Dedifferentiated amniotic fluid mesenchymal stem cell (primary cell): ENCODE measurements around the gene DNAH17.

Experiments used
- DNase-seq: peaks from one replicate; pipeline ENCODE4 v3.0.0-alpha.2; 2016; ENCODE audit errors: extremely low spot score

Gene DNAH17, protein sequence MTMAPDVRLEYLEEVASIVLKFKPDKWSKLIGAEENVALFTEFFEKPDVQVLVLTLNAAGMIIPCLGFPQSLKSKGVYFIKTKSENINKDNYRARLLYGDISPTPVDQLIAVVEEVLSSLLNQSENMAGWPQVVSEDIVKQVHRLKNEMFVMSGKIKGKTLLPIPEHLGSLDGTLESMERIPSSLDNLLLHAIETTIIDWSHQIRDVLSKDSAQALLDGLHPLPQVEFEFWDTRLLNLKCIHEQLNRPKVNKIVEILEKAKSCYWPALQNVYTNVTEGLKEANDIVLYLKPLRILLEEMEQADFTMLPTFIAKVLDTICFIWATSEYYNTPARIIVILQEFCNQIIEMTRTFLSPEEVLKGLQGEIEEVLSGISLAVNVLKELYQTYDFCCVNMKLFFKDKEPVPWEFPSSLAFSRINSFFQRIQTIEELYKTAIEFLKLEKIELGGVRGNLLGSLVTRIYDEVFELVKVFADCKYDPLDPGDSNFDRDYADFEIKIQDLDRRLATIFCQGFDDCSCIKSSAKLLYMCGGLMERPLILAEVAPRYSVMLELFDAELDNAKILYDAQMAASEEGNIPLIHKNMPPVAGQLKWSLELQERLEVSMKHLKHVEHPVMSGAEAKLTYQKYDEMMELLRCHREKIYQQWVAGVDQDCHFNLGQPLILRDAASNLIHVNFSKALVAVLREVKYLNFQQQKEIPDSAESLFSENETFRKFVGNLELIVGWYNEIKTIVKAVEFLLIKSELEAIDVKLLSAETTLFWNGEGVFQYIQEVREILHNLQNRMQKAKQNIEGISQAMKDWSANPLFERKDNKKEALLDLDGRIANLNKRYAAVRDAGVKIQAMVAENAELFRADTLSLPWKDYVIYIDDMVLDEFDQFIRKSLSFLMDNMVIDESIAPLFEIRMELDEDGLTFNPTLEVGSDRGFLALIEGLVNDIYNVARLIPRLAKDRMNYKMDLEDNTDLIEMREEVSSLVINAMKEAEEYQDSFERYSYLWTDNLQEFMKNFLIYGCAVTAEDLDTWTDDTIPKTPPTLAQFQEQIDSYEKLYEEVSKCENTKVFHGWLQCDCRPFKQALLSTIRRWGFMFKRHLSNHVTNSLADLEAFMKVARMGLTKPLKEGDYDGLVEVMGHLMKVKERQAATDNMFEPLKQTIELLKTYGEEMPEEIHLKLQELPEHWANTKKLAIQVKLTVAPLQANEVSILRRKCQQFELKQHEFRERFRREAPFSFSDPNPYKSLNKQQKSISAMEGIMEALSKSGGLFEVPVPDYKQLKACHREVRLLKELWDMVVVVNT (N-terminal part only)

DNA sequence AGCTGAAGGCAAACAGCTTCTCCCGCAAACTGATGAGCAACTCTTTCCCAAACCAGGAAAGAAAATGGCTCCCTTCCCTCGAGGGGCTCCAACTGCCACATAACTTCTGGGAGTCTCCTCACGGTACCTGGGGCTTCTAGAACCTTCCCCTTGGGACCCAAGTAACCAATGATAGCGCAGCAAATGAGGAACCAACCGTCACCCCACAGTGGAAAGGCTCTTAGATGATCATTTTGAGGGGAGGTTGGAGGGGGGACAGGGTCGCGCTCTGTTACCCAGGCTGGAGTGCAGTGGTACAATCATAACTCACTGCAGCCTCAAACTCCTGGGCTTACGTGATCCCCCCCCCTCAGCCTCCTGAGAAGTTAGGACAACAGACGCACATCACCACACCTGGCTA lies at the start of gene DNAH17:
Gene DNAH17, minus strand, starts transcription at position 101 of the 400 bp plus-strand sequence. CDS start 2,339 bp downstream, outside the sequence.
- DNase-seq = no peak

DNA sequence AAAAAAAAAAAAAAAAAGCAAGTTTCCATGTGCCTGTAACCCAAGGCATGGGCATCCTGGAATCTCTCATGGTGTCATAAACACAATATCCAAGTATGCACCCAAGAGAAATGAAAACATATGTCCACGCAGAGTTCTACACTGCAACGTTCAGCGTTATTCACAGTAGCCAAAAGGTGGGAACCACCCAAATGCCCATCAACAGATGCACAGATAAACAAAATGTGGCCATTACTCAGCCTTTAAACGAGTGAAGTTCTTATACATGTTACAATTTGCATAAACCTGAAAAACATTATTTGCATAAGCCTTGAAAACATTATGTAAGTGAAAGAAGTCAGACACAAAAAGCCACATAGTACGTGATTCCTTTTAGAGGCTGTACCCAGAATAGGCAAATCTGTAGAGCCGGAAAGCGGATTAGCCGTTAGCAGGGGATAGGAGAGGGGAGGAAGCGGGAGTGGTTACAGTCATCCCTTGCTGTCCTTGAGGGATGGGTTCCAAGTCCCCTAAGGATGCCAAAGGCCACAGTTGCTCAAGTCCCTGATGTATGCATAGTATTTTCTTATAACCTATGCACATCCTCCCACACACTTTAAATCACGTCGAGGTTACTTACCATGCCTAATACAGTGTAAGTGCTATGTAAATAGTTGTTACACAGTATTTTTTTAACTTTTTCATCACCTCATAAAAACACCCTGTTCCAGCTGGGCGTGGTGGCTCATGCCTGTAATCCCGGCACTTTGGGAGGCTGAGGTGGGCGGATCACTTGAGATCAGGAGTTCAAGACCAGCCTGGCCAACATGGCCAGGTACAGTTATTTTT lies 47.3 kb upstream of the DNAH17 start:
- DNase-seq = no peak

DNA sequence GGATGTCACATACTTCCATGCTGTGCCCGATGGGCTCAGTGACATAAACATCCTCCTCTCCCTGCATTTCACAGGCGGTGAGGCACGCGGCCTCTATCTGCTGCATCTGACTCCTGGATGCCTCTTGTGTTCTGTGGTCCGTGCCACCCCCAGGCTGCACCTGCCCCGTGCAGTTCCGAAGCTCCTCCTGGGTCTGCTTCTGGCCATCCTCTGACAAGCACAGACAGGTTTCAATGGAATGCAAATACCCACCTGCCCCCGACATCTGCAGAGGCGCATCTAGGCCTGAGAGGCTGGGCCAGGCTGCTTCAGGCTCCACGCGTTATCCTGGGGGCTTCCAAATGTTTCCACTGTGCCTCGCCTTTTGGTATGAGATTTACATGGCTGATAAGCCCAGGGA lies 46.3 kb upstream of the DNAH17 start:
- no peak for DNase-seq

DNA sequence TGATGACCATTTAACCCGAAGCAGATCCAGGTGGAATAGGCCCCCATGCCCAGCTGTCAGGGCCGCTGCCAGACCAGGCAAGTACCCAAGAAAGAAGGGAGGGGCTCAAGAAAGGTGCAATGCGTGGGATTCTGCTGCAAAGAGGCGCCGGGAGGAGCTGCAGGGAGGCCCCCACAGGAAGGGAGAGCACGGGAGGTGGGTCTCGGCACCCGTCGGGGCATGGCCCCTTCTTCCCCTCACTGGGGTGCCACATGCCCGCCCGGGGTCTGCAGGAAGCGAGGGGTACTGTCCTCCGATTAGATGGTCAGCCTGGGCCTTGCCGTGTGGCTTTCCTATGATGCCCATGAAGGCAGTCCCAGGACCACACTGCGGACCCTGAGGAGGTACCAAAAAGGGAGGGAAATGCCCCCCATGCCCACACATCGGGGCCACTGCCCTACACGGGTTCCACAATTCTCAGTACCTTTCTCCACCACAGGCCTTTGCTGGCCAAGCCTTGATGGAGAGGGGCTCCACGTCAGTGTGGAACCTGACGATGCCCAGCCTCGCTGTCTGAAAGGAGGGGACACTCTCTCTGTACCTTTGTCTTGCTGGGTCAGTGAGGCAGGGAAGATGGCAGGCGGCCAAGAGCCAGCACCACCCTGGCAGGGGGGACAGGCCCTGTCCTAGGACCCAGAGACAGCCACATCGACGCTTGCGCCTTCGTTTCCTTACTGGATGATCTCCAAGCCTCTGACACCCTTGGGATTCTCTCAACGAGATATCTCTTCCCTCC lies 45.5 kb upstream of the DNAH17 start:
- no peak for DNase-seq

DNA sequence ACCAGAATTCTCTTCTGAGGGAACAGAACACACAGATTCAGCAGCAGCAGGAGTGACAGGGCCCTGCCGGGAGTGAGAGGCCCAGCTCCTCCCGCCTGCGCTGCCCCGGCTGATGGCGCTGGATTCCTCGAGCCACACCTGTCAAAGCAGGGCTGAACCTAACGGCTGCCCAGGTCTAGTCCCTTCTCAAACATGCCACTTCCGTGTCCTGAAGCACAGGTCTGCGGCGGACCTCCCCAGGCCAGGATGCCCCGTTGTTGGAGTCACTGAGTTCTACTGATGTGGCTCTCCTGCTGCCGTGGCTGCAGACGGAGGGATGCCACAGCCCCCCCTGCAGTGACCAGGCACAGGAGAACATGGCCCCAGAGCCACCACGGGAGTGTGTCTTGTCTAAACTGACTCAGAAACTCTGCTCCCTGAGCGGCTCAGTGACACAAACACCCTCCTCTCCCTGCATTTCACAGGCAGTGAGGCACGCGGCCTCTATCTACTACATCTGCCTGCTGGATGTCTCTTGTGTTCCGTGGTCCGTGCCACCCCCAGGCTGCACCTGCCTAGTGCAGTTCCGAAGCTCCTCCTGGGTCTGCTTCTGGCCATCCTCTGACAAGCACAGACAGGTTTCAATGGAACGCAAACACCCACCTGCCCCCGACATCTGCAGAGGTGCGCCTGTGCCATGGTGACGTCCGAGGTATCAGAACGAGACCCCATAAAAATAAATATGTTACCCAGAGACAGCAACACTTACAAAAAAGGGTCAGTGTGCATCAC lies 44.7 kb upstream of the DNAH17 start:
- DNase-seq = no peak

DNA sequence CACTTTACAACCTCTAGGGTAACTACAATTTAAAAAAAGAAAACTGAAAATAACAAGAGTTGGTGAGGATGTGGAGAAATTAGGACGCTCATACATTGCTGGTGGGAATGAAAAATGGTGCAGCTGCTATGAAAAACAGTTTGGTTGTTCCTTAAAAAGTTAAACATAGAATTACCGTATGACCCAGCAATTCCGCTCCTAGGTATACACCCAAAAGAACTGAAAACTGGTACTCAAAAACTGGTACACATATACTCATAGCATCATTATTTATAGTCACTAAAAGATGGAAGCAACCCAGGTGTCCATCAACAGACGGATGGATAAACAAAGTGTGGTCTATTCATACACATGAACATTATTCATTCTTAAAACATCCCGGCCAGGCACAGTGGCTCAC lies 42.9 kb upstream of the DNAH17 start:
- no peak for DNase-seq

DNA sequence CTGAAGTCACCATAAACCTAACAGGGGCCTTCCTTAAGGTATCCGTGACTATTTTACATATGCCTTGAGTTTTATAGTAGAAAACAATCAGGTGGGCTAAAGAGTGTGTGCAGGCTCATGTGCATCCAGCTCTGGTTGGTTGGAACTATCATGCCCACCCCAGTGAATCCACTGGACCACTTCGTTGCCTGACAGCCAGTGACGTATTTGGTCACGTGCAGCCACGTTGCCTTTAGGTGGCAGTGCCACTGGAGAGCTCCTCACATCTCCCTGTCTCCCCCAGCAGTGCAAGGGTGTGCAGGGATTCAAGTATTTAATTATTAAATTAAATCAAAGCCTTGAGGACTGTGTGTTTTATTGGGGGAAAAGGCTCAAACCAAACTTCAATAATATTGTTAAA lies 42.1 kb upstream of the DNAH17 start:
- no peak for DNase-seq

DNA sequence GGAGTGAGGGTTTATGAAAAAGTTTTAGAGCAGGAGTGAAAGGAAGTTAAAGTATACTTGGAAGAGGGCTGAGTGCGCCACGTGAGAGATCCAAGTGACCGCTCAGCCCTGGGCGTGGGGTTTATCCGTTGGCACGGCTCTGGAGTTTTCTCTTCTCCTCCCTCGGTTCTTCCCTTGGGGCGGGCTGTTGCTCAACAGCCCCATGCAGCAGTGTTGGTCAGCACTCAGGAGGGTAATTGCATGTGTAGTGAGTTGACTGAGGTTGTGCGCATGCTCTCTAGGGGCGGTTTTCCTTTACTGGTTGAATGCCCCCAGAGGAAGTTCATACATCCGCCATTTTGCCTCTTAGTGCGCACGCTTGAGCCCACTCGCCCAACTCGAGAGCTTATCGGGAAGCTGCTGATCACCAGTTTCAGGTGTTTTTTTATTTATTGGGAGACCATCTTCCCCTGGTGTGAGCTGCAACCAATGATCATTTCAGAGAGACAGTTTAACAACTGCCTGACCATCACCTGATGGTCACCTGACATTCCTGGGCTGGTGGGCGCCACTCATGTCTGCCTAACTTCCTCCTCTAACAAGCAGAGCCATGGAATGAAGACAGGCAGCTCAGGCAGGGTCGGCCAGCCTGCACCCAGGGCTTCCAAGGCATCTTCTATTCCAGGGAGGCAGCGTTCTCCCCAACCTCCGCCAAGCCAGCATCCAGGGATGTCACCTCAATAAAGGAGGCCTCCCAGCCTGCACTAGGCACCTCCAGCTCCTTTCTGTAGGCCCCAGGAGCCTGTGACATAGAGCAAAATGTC lies 41.3 kb upstream of the DNAH17 start:
- DNase-seq = no peak

DNA sequence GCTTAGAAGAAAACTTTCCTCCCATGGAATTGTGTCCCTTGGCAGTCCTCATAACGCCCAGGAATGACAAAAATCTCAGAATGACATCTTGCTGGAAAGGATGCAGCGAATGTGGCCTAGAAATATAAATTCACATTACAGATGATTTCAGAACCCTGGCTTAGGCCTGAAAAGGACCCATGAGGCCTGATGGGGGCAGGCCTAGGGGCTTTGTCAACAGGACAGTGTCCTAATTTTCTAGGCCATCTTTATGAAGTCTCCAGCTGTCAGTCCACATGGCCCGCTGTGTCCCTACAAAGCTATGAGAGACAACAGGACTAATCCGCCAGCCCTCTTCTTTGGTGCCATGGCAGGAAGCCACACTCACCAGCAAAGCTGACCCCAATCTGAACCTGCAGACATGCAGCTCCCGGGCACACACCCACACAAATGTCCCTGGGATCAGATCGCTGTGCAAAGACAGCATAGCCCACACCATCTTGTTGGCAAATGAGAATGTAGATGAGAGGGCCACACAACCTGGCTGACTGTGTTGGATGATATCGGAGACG lies 40.4 kb upstream of the DNAH17 start:
- peak; percentile 17 for DNase-seq

DNA sequence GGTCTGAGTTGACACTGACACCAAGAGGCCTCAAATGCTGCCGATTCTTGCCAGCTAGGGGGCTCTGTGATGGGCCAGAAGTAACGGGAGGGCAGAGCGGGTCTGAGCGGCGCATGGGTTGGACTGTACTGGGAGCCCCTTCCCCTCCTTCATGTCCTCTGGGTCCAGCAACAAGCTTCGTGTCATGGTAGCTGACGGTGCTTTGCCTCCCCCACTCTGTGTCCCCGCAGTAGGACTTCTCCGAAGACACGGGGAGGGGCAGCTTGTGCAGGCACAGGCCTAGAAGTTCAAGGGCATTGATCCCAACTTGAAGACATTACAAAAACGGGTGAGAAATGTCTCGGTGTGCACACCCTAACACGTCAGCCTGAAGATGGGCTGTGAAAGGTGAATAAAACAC lies 39.8 kb upstream of the DNAH17 start:
- DNase-seq = no peak

DNA sequence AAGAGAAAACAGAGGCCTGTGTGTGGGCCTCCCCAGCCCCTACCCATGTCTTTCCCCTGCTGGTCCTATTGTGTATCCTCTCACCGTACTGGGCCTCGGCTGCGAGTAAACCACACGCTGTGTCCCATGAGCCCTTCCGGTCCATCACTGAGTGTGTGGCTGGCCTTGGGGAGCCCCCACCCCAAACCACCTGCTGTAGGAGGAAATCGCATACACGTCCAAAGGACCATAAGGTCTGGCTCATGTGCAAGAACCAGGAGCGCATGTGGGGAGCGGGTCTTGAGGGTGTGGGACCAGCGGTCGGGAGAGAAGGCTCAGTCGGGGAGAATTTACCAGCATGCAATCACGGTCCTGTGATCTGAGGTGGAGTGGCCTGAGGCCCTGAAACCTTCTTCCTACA lies 38.4 kb upstream of the DNAH17 start:
- no peak for DNase-seq

DNA sequence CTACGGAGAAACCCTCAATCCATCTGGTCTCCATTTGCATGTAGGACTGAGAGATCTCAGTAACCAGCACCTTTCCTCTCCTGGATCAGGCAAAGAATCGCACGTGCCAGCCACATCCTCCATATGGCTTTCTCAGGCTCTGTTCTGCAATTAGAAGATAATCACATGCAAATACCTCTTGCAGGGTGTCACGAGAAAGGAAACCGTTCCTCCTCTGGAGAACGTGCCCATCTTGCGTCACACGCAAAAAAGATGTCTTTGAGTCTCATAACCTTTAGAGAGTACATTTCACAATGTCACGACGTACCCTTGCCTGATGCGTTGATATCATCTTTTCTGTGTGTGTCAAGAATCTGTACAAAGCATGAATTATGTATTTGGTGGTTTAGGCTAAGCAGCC lies 36.2 kb upstream of the DNAH17 start:
- DNase-seq = no peak

DNA sequence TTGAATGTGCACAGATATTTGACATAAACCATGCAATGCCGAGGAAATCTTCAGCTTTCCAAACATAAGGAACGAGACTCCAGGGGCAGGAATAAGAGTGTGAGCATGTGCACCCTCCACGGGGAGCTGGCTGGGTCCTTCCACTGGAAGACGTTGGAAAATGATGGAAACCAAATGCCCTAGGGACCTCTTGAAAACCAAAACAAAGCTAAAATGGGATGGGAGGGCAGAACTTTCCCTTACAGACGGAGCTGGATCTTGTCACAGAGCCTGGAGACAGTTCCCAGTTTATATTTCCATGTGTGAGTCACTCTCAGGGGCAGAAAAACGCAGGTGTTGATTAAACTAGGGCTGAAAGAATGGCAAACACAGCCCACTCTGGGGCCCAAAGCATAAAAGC lies 34.4 kb upstream of the DNAH17 start:
- DNase-seq = no peak

DNA sequence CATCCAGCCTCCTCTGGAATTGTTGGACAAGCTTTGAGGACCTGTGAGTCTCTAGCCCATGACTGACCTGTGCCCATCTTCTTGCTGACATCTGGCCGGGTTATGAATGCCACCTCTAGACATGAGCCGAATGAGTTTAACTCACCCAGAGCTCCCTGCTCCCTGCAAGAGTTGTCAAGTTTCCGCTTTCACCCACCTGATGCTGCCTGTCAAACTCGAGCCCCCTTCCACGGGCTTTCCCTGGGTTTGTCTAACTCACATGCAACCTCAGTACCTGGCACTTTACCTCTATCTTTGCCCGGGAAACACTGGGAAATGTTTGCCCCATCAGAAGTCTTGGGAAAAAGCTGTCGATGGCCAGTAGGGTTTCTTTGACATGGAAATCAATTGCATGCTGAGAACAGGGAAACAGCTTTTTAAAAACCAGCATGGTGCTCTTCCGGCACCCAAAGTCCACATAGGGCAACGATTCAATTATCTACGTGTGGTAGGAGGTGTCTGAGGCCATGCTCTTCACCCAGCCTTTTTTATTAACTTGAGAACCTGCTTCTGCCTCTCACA lies 33.8 kb upstream of the DNAH17 start:
- DNase-seq = no peak

DNA sequence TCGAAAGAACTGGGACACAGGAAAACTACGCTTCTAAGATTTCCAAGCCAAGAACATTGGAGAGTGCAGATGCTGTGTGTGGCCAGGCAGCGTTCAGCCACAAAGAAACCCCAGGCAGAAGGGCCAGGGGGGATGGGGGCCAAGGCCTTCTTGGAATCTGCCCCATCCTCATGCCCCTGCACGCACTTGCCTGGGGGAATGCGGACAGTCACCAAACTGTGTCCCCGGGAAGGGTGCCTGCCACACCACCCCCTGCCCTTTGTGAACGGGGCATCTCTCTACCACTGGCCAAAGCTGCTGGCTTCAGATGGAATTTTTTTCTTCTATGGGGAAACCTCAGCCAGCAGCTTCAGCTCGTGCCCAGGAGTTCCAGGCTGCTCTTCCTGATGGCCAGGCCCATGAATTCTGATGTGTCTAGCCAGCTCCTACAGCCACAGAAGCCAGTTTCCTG lies 32.0 kb upstream of the DNAH17 start:
- no peak for DNase-seq

DNA sequence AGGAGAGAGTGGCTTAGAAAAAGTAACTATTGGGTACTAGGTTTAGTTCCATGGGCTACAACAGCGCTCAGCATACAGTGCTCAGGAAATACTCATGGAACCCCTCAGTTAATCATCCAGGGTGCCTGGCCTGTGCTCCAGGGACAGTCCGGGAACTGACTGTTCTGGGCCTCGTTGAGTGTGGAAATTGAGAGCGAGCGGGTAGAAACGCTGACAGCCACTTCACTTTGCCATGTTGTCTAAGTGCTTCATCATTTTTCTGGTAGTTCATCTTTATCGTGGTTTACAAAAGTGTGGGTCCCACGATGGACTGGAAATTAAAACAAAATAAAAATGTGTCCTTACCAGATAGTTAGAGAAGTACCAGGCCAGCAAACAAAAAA lies 31.6 kb upstream of the DNAH17 start:
- DNase-seq = no peak

DNA sequence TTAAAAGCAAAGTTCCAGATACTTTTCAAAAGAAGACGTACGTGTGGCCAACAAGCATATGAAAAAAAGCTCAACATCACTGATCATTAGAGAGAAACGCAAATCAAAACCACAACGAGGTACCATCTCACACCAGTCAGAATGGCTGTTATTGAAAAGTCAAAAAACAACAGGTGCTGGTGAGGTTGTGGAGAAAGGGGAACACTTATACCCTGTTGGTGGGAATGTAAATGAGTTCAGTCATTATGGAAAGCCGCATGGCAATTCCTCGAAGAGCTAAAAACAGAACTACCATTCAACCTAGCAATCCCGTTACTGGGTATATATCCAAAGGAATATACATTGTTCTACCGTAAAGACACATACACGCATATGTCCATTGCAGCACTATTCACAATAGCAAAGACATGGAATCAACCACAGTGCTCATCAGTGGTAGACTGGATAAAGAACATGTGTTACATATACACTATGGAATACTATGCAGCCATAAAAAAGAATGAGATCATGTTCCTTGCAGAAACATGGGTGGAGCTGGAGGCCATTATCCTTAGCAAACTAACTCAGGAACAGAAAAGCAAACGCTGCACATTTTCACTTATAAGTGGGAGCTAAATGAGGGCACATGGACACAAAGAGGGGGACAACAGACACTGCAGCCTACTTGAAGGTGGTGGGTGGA lies 31.1 kb upstream of the DNAH17 start:
- no peak for DNase-seq

DNA sequence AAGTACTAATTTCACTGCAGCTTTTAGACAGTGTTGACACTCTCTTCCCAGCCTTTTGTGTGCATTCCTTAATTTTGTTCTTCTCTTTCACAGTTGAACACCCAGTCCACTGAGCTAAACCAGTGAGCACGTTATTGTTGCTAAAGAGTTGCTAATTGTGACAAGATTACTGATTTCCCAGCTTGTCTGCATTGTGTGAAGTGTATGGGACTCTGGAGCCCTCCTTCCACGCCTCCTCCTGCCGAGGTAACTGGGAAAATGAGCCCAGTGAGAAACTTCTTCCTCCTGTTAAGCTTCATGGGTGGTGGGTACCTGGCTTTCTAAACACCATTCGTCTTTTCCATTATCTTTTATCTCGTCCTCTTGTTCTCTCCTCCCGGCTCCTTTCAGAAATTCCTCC lies 29.8 kb upstream of the DNAH17 start:
- no peak for DNase-seq
